ENCODE measurements around the gene SUMO3. TPM values are rescaled to one million over a fixed set of nuclear protein-coding genes. Genes with fewer than 3 reads are reported as not detected.

SUMO3 gene
- total and polyA plus RNA-seq, 3 donors from 2014 or later, result 69.9 to 93.0 (median 87.9) TPM

- WGBS, 2 donors, result 36 to 54% methylated on average over 4 of the region's 4 CpGs
- no peak overlapping the region for H3K4me3 ChIP-seq
- intact Hi-C loops (cut with DNase I; ENCODE audit: low total_unique reads), result loop anchor here (10.0 kb wide), 1 partner anchor 279 kb away; no protein-coding TSS in a partner anchor
- no peaks in the 10 kb centered on the region for H3K27me3 ChIP-seq
- H3K9me3 ChIP-seq, result no peaks in the 10 kb centered on the region
- DNase-seq, result no peak
- H3K36me3 ChIP-seq (ENCODE audit: low read depth, missing control alignments), result no peaks in the 10 kb centered on the region
- H3K27ac ChIP-seq, result no peak overlapping the region
- peak in 1 of 3 experiments; percentile 1 for TF ChIP-seq CTCF (IDR thresholded peaks at IDR 0.05)
- TF ChIP-seq POLR2A (IDR thresholded peaks at IDR 0.05), result no peak
- H3K4me1 ChIP-seq, result no peaks in the 10 kb centered on the region
Measured at GRCh38 chr21:44793592-44794374, 24.1 kb downstream of the SUMO3 start.

DNA sequence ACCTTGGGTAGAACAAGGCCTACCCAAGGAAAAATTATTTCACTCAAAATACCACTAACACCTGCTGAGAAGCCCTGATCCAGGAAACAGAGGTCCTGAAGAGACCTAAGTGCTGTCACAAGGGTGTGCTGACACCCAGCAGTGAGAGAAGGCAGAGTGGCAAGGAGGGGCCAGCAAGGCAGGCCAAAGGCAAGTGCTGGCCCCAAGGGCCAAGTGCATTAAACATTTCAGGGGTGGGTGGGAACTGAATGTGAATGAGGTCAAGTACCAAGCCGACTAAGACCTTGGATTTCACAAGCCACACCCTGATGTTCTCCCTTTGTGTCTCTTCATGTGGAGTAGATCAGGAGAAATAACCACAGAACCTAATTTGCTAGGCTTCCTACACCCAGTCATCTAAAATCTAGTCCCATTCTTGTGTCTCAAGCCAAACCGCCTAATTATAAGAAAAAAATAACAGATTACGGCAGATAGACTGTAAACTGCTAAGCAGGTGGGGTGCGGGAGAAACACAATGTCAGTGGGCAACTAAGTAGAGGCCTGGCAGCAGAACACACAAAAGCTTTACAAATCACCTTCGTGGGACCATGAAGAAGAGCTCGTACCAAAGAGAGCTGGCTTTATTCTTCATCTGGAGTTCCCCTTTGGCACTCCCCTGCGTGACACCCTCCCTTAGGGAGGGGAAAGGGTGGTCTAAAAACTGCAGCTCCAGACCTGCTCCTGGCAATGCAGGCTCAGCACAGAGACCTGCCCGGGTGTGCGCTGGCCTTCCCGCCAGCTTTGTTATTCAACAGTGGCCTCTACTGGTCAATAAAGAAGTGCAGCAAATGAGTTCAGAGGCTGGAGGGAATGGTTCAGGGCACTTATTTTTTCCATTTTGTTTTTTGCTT is 24.9 kb downstream of the SUMO3 start:
- H3K27ac ChIP-seq, result no peak overlapping the region
- WGBS, 2 donors, result 26 to 40% methylated on average over 10 of the region's 10 CpGs
- intact Hi-C loops (cut with DNase I; ENCODE audit: low total_unique reads), result loop anchor here (10.0 kb wide), 1 partner anchor 278 kb away; no protein-coding TSS in a partner anchor
- no peak overlapping the region for H3K4me3 ChIP-seq
- no peaks in the 10 kb centered on the region for H3K4me1 ChIP-seq
- no peaks in the 10 kb centered on the region for H3K27me3 ChIP-seq
- no peaks in the 10 kb centered on the region for H3K36me3 ChIP-seq (ENCODE audit: low read depth, missing control alignments)
- H3K9me3 ChIP-seq, result no peaks in the 10 kb centered on the region
- DNase-seq, result peak; percentile 59
- TF ChIP-seq CTCF (IDR thresholded peaks at IDR 0.05) (peak; percentile 51 to 69 (median 66)), POLR2A (IDR thresholded peaks at IDR 0.05) (no peak)

GRCh38 chr21:44791993-44792392 is 25.9 kb downstream of the SUMO3 start:
- no peaks in the 10 kb centered on the region for H3K4me1 ChIP-seq
- H3K9me3 ChIP-seq, result no peaks in the 10 kb centered on the region
- DNase-seq, result no peak
- intact Hi-C loops (cut with DNase I; ENCODE audit: low total_unique reads), result loop anchor here (10.0 kb wide), 1 partner anchor 277 kb away; no protein-coding TSS in a partner anchor
- WGBS, 2 donors, result 88 to 98% methylated on average over 5 of the region's 5 CpGs
- no peak overlapping the region for H3K27ac ChIP-seq
- no peaks in the 10 kb centered on the region for H3K36me3 ChIP-seq (ENCODE audit: low read depth, missing control alignments)
- no peak overlapping the region for H3K4me3 ChIP-seq
- H3K27me3 ChIP-seq, result no peaks in the 10 kb centered on the region
- TF ChIP-seq POLR2A (IDR thresholded peaks at IDR 0.05), result no peak
- TF ChIP-seq CTCF (IDR thresholded peaks at IDR 0.05), result no peak

- TF ChIP-seq POLR2A (IDR thresholded peaks at IDR 0.05) (no peak), CTCF (IDR thresholded peaks at IDR 0.05) (no peak)
- intact Hi-C loops (cut with DNase I; ENCODE audit: low total_unique reads), result loop anchor here (10.0 kb wide), 1 partner anchor 276 kb away; no protein-coding TSS in a partner anchor
- H3K36me3 ChIP-seq (ENCODE audit: low read depth, missing control alignments), result no peaks in the 10 kb centered on the region
- H3K4me1 ChIP-seq, result no peaks in the 10 kb centered on the region
- no peak for DNase-seq
- no peaks in the 10 kb centered on the region for H3K9me3 ChIP-seq
- no peaks in the 10 kb centered on the region for H3K27me3 ChIP-seq
- H3K27ac ChIP-seq, result no peak overlapping the region
- 87 to 88% methylated on average over 4 to 5 of the region's 5 CpGs for WGBS, 2 donors
- no peak overlapping the region for H3K4me3 ChIP-seq
Measured at GRCh38 chr21:44791246-44791645, 26.6 kb downstream of the SUMO3 start.

All from testis (tissue), 3 donors.